Gastrocnemius medialis (tissue), 4 donors: ENCODE measurements around the gene GLYR1. TPM values are rescaled to one million over a fixed set of nuclear protein-coding genes. Genes with fewer than 3 reads are reported as not detected.

Experiments used
- ATAC-seq, 2 donors: fragments of 150-250 bp; one replicate each; pipeline ENCODE4 v1.9.1; 2016
- DNase-seq, 2 donors: peaks; one replicate each; pipeline ENCODE4 v3.0.0-alpha.2; 2019
- H3K27ac ChIP-seq, 4 donors: fragments of 200-600 bp; sonication (generic); 1 replicate in 1 of 4; 2 replicates in 3 of 4; pipeline ENCODE4 v1.5.1; 2016 to 2018; ENCODE audit warnings: mild to moderate bottlenecking in 2 of 4, moderate library complexity in 1 of 4
- H3K27me3 ChIP-seq, 3 donors: fragments of 200-600 bp; sonication (generic) in 2 of 3; 1 replicate in 1 of 3; 2 replicates in 2 of 3; pipeline versions ENCODE4 v1.5.1 to v1.6.0; 2016 to 2019; ENCODE audit warnings: mild to moderate bottlenecking in 1 of 3, moderate library complexity in 1 of 3
- H3K36me3 ChIP-seq, 2 donors: fragments of 200-600 bp; sonication (generic) in 1 of 2; one replicate each; pipeline ENCODE4 v1.5.1; 2017 to 2018
- H3K4me1 ChIP-seq, 2 donors: fragments of 200-600 bp; sonication (generic) in 1 of 2; one replicate each; pipeline ENCODE4 v1.5.1; 2016 to 2017; ENCODE audit warnings: mild to moderate bottlenecking in 2 of 2
- H3K4me3 ChIP-seq, 4 donors: fragments of 200-600 bp; sonication (generic) in 3 of 4; 1 replicate in 1 of 4; 2 replicates in 3 of 4; pipeline ENCODE4 v1.5.1; 2016 to 2019; ENCODE audit warnings: mild to moderate bottlenecking in 2 of 4
- H3K9me3 ChIP-seq, 3 donors: fragments of 200-600 bp; sonication (generic) in 2 of 3; 1 replicate in 1 of 3; 2 replicates in 2 of 3; pipeline ENCODE4 v1.5.1; 2016 to 2019
- POLR2A ChIP-seq, 2 donors: fragments of 450-650 bp; IDR thresholded peaks; one replicate each; pipeline ENCODE4 v1.6.1; 2017; ENCODE audit warnings: antibody characterized with exemption in 2 of 2, mild to moderate bottlenecking in 2 of 2, moderate library complexity in 2 of 2
- in situ Hi-C, 4 donors: fragments of 200-750 bp; cut with MboI; loops; one replicate each; pipeline versions ENCODE4 v1.15.0 to v1.8.0; 2017; ENCODE audit warnings: low sequenced_read_pairs in 4 of 4
- intact Hi-C: fragments of 100-400 bp; cut with DNase I; formaldehyde crosslinking; loops from one replicate; pipeline ENCODE4 v1.15.1; 2023; ENCODE audit warnings: low total_unique reads
- total RNA-seq, 4 donors: library from RNA; depleted of rRNA; stranded (reverse); fragments of >200 nt; gene quantifications; one replicate each; pipeline versions ENCODE4 v1.1.0 to v1.2.3, GENCODE V29; 2016
- TF ChIP-seq, protein P1 (sequence below), 5 experiments: fragments of 450-650 bp in 3 of 5; fragments of 200-600 bp in 2 of 5; sonication (generic) in 2 of 5; IDR thresholded peaks in 4 of 5; conservative IDR thresholded peaks in 1 of 5; 1 replicate in 4 of 5; 2 replicates in 1 of 5; pipeline ENCODE4 v1.5.1; 2016 to 2019; ENCODE audit warnings: antibody characterized with exemption in 5 of 5, mild to moderate bottlenecking in 3 of 5, moderate library complexity in 3 of 5

Gene GLYR1
- total RNA-seq, 4 donors from 2014 or later = 39.4 to 56.7 (median 53.0) TPM

DNA sequence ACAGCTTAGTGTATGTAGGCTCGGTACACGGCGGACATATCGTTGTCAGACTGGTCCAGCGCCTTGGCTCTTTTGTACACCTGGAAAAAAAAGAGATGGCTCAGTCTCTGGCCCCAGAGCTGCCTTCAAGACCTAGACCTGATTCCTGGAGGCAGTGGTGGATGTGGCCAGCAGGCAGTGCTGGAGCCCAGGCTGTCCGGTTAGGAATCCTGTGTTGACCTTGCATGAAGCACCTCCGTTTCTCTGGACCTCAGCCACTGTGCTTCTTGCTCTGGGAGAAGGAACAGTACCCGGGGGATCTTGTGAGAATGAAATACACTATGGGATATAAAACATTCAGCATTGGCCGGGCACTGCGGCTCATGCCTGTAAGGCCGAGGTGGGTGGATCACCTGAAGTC, 41.9 kb downstream of the GLYR1 start:
- H3K4me3 ChIP-seq = no peak overlapping the region
- in situ Hi-C loops (no loop called here), intact Hi-C loops (no loop called here)
- H3K27me3 ChIP-seq = no peaks in the 10 kb centered on the region
- DNase-seq = no peak
- TF ChIP-seq POLR2A (IDR thresholded peaks at IDR 0.05) = no peak
- TF ChIP-seq, protein P1, sequence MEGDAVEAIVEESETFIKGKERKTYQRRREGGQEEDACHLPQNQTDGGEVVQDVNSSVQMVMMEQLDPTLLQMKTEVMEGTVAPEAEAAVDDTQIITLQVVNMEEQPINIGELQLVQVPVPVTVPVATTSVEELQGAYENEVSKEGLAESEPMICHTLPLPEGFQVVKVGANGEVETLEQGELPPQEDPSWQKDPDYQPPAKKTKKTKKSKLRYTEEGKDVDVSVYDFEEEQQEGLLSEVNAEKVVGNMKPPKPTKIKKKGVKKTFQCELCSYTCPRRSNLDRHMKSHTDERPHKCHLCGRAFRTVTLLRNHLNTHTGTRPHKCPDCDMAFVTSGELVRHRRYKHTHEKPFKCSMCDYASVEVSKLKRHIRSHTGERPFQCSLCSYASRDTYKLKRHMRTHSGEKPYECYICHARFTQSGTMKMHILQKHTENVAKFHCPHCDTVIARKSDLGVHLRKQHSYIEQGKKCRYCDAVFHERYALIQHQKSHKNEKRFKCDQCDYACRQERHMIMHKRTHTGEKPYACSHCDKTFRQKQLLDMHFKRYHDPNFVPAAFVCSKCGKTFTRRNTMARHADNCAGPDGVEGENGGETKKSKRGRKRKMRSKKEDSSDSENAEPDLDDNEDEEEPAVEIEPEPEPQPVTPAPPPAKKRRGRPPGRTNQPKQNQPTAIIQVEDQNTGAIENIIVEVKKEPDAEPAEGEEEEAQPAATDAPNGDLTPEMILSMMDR (IDR thresholded peaks at IDR 0.05 in 4 of 5, conservative IDR thresholded peaks at IDR 0.05 in 1 of 5) = no peak
- H3K9me3 ChIP-seq = no peaks in the 10 kb centered on the region
- H3K36me3 ChIP-seq = peaks cover 0 to 53% of the 10 kb centered on the region in 2 donors
- H3K4me1 ChIP-seq = peaks cover 9 to 17% of the 10 kb centered on the region in 2 donors
- no peak for ATAC-seq
- H3K27ac ChIP-seq = no peak overlapping the region

GRCh38 chr16:4803898-4804762, 43.0 kb downstream of the GLYR1 start:
- peaks cover 11 to 17% of the 10 kb centered on the region in 2 donors for H3K4me1 ChIP-seq
- no peak for DNase-seq
- TF ChIP-seq POLR2A (IDR thresholded peaks at IDR 0.05) = no peak
- TF ChIP-seq, protein P1 (IDR thresholded peaks at IDR 0.05 in 4 of 5, conservative IDR thresholded peaks at IDR 0.05 in 1 of 5) = no peak
- no peaks in the 10 kb centered on the region for H3K9me3 ChIP-seq
- intact Hi-C loops (loop anchor here (2.0 to 5.0 kb wide), 2 partner anchors 35 to 43 kb away; partner anchors contain the start of genes GLYR1 and UBN1), in situ Hi-C loops (no loop called here)
- H3K36me3 ChIP-seq = peaks cover 0 to 42% of the 10 kb centered on the region in 2 donors
- no peaks in the 10 kb centered on the region for H3K27me3 ChIP-seq
- H3K4me3 ChIP-seq = no peak overlapping the region
- no peak for ATAC-seq
- no peak overlapping the region for H3K27ac ChIP-seq

GRCh38 chr16:4803401-4803844, 43.7 kb downstream of the GLYR1 start:
- no peaks in the 10 kb centered on the region for H3K27me3 ChIP-seq
- H3K36me3 ChIP-seq = peaks cover 0 to 35% of the 10 kb centered on the region in 2 donors
- no peaks in the 10 kb centered on the region for H3K9me3 ChIP-seq
- in situ Hi-C loops (no loop called here), intact Hi-C loops (loop anchor here (2.0 to 5.0 kb wide), 2 partner anchors 35 to 44 kb away; partner anchors contain the start of genes GLYR1 and UBN1)
- ATAC-seq (no peak), DNase-seq (no peak)
- TF ChIP-seq POLR2A (IDR thresholded peaks at IDR 0.05) = no peak
- TF ChIP-seq, protein P1 (IDR thresholded peaks at IDR 0.05 in 4 of 5, conservative IDR thresholded peaks at IDR 0.05 in 1 of 5) = no peak
- H3K4me1 ChIP-seq = peaks cover 11 to 17% of the 10 kb centered on the region in 2 donors
- peak overlapping the region in 3 of 4 donors; percentile 76 to 93 (median 93) for H3K27ac ChIP-seq
- H3K4me3 ChIP-seq = peak overlapping the region; percentile 64 to 97 (median 84)

- no peaks in the 10 kb centered on the region for H3K27me3 ChIP-seq
- H3K4me1 ChIP-seq = peaks cover 11 to 17% of the 10 kb centered on the region in 2 donors
- intact Hi-C loops = loop anchor here (1.0 to 5.0 kb wide), 3 partner anchors 34 to 68 kb away; partner anchors contain the start of genes ANKS3, DNAAF8, GLYR1 and UBN1
- H3K27ac ChIP-seq = peak overlapping the region; percentile 76 to 93 (median 86)
- H3K4me3 ChIP-seq = peak overlapping the region; percentile 64 to 97 (median 84)
- TF ChIP-seq POLR2A (IDR thresholded peaks at IDR 0.05) = peak; percentile 1 to 20
- TF ChIP-seq, protein P1 (IDR thresholded peaks at IDR 0.05 in 4 of 5, conservative IDR thresholded peaks at IDR 0.05 in 1 of 5) = peak in 4 of 5 experiments; percentile 32 to 60 (median 42)
- in situ Hi-C loops = no loop called here
- H3K36me3 ChIP-seq = peaks cover 0 to 31% of the 10 kb centered on the region in 2 donors
- H3K9me3 ChIP-seq = no peaks in the 10 kb centered on the region
- DNase-seq = peak; percentile 91 to 93
- peak; percentile 95 for ATAC-seq
Measured at GRCh38 chr16:4802659-4803287, 44.3 kb downstream of the GLYR1 start.
